Esophagus squamous epithelium (tissue), 4 donors: ENCODE results near the gene C2CD4C.

Experiments used
- POLR2A ChIP-seq, 4 donors: fragments of 450-650 bp; IDR thresholded peaks; one replicate each; pipeline ENCODE4 v1.6.1; 2017; ENCODE audit warnings: antibody characterized with exemption in 4 of 4, mild to moderate bottlenecking in 4 of 4, moderate library complexity in 3 of 4
- TF ChIP-seq, protein P1 (sequence below), 6 experiments: fragments of 450-650 bp in 4 of 6; fragments of 200-600 bp in 2 of 6; sonication (generic) in 2 of 6; IDR thresholded peaks; one replicate each; pipeline ENCODE4 v1.5.1; 2016 to 2019; ENCODE audit warnings: antibody characterized with exemption in 6 of 6, mild to moderate bottlenecking in 4 of 6, moderate library complexity in 4 of 6

DNA sequence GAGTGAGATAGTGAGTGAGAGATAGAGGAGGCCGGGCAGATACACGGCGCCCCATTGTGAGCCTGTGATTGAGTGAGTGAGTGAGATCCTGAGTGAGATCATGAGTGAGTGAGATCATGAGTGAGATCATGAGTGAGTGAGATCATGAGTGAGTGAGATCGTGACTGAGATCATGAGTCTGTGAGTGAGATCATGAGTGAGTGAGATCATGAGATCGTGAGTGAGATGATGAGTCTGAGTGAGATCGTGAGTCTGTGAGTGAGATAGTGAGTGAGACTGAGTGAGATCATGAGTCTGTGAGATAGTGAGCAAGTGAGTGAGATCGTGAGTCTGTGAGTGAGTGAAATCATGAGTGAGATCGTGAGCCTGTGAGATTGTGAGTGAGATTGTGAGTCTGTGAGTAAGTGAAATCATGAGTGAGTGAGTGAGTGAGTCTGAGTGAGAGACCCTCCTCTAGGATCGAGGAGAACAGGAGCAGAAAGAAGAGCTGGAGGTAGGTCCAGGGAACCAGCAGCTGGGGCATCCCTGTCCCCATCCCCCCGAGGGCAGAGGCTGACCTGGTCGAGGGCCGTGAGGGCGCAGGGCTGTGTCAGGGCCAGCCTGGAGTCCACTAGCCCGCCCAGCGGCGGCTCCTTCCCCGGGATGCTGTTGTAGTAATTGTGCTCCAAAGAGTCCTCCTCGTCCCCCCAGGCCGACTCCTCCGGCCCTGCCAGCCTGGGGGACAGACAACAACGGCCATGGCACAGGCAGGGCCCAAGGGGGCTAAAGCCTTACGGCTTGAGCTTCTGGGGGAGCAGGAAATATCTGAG lies 25.4 kb upstream of the C2CD4C start:
- TF ChIP-seq, protein P1, sequence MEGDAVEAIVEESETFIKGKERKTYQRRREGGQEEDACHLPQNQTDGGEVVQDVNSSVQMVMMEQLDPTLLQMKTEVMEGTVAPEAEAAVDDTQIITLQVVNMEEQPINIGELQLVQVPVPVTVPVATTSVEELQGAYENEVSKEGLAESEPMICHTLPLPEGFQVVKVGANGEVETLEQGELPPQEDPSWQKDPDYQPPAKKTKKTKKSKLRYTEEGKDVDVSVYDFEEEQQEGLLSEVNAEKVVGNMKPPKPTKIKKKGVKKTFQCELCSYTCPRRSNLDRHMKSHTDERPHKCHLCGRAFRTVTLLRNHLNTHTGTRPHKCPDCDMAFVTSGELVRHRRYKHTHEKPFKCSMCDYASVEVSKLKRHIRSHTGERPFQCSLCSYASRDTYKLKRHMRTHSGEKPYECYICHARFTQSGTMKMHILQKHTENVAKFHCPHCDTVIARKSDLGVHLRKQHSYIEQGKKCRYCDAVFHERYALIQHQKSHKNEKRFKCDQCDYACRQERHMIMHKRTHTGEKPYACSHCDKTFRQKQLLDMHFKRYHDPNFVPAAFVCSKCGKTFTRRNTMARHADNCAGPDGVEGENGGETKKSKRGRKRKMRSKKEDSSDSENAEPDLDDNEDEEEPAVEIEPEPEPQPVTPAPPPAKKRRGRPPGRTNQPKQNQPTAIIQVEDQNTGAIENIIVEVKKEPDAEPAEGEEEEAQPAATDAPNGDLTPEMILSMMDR (IDR thresholded peaks at IDR 0.05): no peak
- no peak for TF ChIP-seq POLR2A (IDR thresholded peaks at IDR 0.05)
